Small intestine (tissue), 7 donors: ENCODE data around the gene TAF9B. TPM values are rescaled to one million over a fixed set of nuclear protein-coding genes. Genes with fewer than 3 reads are reported as not detected.
"Not testable (repeated sequence)": the region's sequence is repeated elsewhere in the genome, so short reads cannot be mapped to it uniquely, and the experiment has no call there.

Experiments
- DNase-seq, 2 donors: peaks; one replicate each; pipeline versions ENCODE4 v3.0.0 to v3.0.0-alpha.2; 2013
- FAIRE-seq: peaks from 2 replicates; lab custom pipeline; 2012; peaks lifted over from hg19 to GRCh38; lab: Jason Lieb, UNC
- H3K27ac ChIP-seq, 3 donors: one replicate each; pipeline ENCODE4 v1.5.1; 2013; ENCODE audit warnings: low read length in 2 of 3, mild to moderate bottlenecking in 2 of 3, control low read depth in 1 of 3, inconsistent platforms in 1 of 3, low read depth in 1 of 3, moderate library complexity in 1 of 3
- H3K27me3 ChIP-seq, 3 donors: one replicate each; pipeline ENCODE4 v1.6.1; 2013; ENCODE audit warnings: low read length in 3 of 3, inconsistent platforms in 1 of 3; ENCODE audit not compliant: control insufficient read depth in 3 of 3, insufficient read depth in 3 of 3
- H3K36me3 ChIP-seq, 3 donors: one replicate each; pipeline ENCODE4 v1.6.1; 2013; ENCODE audit warnings: low read length in 3 of 3, inconsistent platforms in 1 of 3, low read depth in 1 of 3, mild to moderate bottlenecking in 1 of 3, moderate library complexity in 1 of 3; ENCODE audit not compliant: control insufficient read depth in 3 of 3, insufficient read depth in 2 of 3
- H3K4me1 ChIP-seq, 3 donors: one replicate each; pipeline ENCODE4 v1.6.1; 2013; ENCODE audit warnings: low read length in 2 of 3, inconsistent platforms in 1 of 3, low read depth in 1 of 3, mild to moderate bottlenecking in 1 of 3, moderate library complexity in 1 of 3; ENCODE audit not compliant: control insufficient read depth in 3 of 3, insufficient read depth in 2 of 3
- H3K4me3 ChIP-seq, 3 donors: one replicate each; pipeline ENCODE4 v1.5.1; 2013; ENCODE audit warnings: low read length in 3 of 3, control low read depth in 1 of 3, inconsistent platforms in 1 of 3, low read depth in 1 of 3, mild to moderate bottlenecking in 1 of 3, moderate library complexity in 1 of 3
- H3K9me3 ChIP-seq, 2 donors: one replicate each; pipeline ENCODE4 v1.6.1; 2013; ENCODE audit warnings: low read depth in 1 of 2, low read length in 1 of 2; ENCODE audit not compliant: control insufficient read depth in 2 of 2, insufficient read depth in 1 of 2
- WGBS, 3 donors: extraction: QIAGEN DNeasy Blood & Tissue Kit; methylation state at CpG; one replicate each; pipeline ENCODE4 v1.1.7; 2013; 5-methylcytosine and 5-hydroxymethylcytosine counted together
- polyA plus RNA-seq, 4 donors: library from polyadenylated mRNA; stranded (reverse) in 3 of 4; unstranded in 1 of 4; fragments of 200-250 nt in 3 of 4; fragments of 120-200 nt in 1 of 4; gene quantifications; one replicate each; pipeline versions ENCODE4 v1.2.1 to v1.2.3, GENCODE V29; 2013
- donor health status: healthy with polysubstance abuse.
- donor health status: control.
- donor health status: control.
- donor health status: Bipolar disorder and iron deficiency.
- donor health status: healthy.

Gene TAF9B
- polyA plus RNA-seq, 4 donors = 1.6 to 19.2 (median 6.7) TPM

GRCh38 chrX:78125781-78126180, 13.7 kb downstream of the TAF9B start:
- H3K9me3 ChIP-seq, H3K4me3 ChIP-seq, H3K27ac ChIP-seq, H3K27me3 ChIP-seq, FAIRE-seq, H3K4me1 ChIP-seq, DNase-seq: not testable (repeated sequence)
- H3K36me3 ChIP-seq = peaks cover 6 to 17% (median 6%) of the 10 kb centered on the region in 3 donors

- DNase-seq (no peak), FAIRE-seq (no peak)
- 67 to 91% (median 81%) methylated on average over 1 of the region's 1 CpG for WGBS, 3 donors
- Histone ChIP-seq H3K36me3 (peaks cover 6 to 21% (median 6%) of the 10 kb centered on the region in 3 donors), H3K4me3 (no peak overlapping the region), H3K27ac (no peak overlapping the region), H3K9me3 (no peaks in the 10 kb centered on the region), H3K27me3 (no peaks in the 10 kb centered on the region), H3K4me1 (no peaks in the 10 kb centered on the region)
These were observed 14.3 kb downstream of the TAF9B start for GRCh38 chrX:78125148-78125547.

GRCh38 chrX:78124307-78124706, 15.1 kb downstream of the TAF9B start:
- Histone ChIP-seq H3K27me3 (no peaks in the 10 kb centered on the region), H3K4me3 (no peak overlapping the region), H3K9me3 (no peaks in the 10 kb centered on the region), H3K27ac (no peak overlapping the region), H3K4me1 (no peaks in the 10 kb centered on the region), H3K36me3 (peaks cover 6 to 24% (median 10%) of the 10 kb centered on the region in 3 donors)
- FAIRE-seq (no peak), DNase-seq (no peak)
- WGBS, 3 donors = 67 to 70% (median 69%) methylated on average over 2 of the region's 2 CpGs

GRCh38 chrX:78123190-78123589, 16.3 kb downstream of the TAF9B start:
- Histone ChIP-seq H3K27ac (no peak overlapping the region), H3K36me3 (peaks cover 9 to 28% (median 11%) of the 10 kb centered on the region in 3 donors), H3K4me3 (no peak overlapping the region), H3K4me1 (no peaks in the 10 kb centered on the region), H3K9me3 (no peaks in the 10 kb centered on the region), H3K27me3 (no peaks in the 10 kb centered on the region)
- DNase-seq (no peak), FAIRE-seq (no peak)

- H3K27me3 ChIP-seq = no peaks in the 10 kb centered on the region
- FAIRE-seq (no peak), DNase-seq (peak; percentile 10 to 24)
- H3K27ac ChIP-seq = no peak overlapping the region
- peaks cover 0 to 3% (median 0%) of the 10 kb centered on the region in 3 donors for H3K4me1 ChIP-seq
- H3K9me3 ChIP-seq = no peaks in the 10 kb centered on the region
- 67 to 82% (median 76%) methylated on average over 9 of the region's 9 CpGs for WGBS, 3 donors
- H3K4me3 ChIP-seq = no peak overlapping the region
- peaks cover 4 to 36% (median 14%) of the 10 kb centered on the region in 3 donors for H3K36me3 ChIP-seq
These were observed 19.8 kb downstream of the TAF9B start for GRCh38 chrX:78119521-78120227.

GRCh38 chrX:78118628-78119027, 20.8 kb downstream of the TAF9B start:
- no peaks in the 10 kb centered on the region for H3K9me3 ChIP-seq
- DNase-seq = peak in 1 of 2 donors; percentile 57
- H3K27me3 ChIP-seq = no peaks in the 10 kb centered on the region
- H3K4me3 ChIP-seq = no peak overlapping the region
- 26 to 73% (median 53%) methylated on average over 1 of the region's 1 CpG for WGBS, 3 donors
- peaks cover 3 to 35% (median 13%) of the 10 kb centered on the region in 3 donors for H3K36me3 ChIP-seq
- peaks cover 0 to 3% (median 0%) of the 10 kb centered on the region in 3 donors for H3K4me1 ChIP-seq
- FAIRE-seq = no peak
- H3K27ac ChIP-seq = no peak overlapping the region

- Histone ChIP-seq H3K4me3 (no peak overlapping the region), H3K9me3 (no peaks in the 10 kb centered on the region), H3K27me3 (no peaks in the 10 kb centered on the region), H3K4me1 (peaks cover 0 to 3% (median 0%) of the 10 kb centered on the region in 3 donors), H3K36me3 (peaks cover 3 to 37% (median 12%) of the 10 kb centered on the region in 3 donors), H3K27ac (no peak overlapping the region)
- WGBS, 3 donors = 43 to 59% (median 47%) methylated on average over 2 of the region's 2 CpGs
- FAIRE-seq = no peak
- DNase-seq = peak in 1 of 2 donors; percentile 19
These were observed 22.7 kb downstream of the TAF9B start for GRCh38 chrX:78116766-78117165.

GRCh38 chrX:78116365-78116764, 23.1 kb downstream of the TAF9B start:
- Histone ChIP-seq H3K27me3 (no peaks in the 10 kb centered on the region), H3K4me1 (peaks cover 0 to 3% (median 0%) of the 10 kb centered on the region in 3 donors), H3K9me3 (no peaks in the 10 kb centered on the region), H3K4me3 (no peak overlapping the region), H3K36me3 (peaks cover 3 to 36% (median 12%) of the 10 kb centered on the region in 3 donors), H3K27ac (no peak overlapping the region)
- DNase-seq (no peak), FAIRE-seq (no peak)
